ENCODE results near the gene RPRD2.

The RPRD2 gene

DNA sequence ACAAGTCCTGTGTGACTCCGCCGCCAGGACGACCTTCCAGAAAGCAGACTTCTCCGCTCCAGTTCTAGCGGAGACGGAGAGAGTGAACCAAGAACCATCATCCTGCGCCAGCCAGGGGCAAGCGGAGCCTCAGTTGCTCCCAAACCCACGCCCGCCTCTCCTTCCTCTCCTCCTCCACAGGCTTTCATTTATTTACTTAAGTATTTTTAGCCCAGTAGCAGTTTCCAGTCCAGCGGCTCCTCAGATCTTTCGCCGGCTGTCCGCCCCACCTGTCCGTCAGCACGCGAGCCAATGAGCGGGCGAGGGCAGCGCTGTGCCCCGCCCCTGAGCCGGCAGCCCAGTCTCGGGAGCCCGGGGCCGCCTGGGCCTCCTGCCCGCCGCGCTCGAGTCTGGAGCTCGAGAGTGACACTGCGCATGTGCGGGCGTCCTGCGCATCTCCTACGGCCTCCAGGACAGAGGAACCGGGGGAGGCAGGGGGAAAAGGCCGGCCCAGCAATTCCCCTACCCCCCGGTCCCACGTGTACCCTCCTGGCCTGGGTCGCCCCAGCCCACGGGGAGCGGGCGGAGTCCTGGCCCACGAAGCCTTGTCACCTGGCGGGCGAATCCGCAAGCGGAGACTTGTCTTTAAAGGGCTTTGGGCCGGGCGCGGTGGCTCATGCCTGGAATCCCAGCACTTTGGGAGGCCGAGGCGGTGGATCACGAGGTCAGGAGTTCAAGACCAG is 151.5 kb downstream of the RPRD2 start, which contains the start of gene FALEC:
Gene FALEC, plus strand, starts transcription at position 425 of the 722 bp plus-strand sequence.
- peak; percentile 85 for DNase-seq

DNA sequence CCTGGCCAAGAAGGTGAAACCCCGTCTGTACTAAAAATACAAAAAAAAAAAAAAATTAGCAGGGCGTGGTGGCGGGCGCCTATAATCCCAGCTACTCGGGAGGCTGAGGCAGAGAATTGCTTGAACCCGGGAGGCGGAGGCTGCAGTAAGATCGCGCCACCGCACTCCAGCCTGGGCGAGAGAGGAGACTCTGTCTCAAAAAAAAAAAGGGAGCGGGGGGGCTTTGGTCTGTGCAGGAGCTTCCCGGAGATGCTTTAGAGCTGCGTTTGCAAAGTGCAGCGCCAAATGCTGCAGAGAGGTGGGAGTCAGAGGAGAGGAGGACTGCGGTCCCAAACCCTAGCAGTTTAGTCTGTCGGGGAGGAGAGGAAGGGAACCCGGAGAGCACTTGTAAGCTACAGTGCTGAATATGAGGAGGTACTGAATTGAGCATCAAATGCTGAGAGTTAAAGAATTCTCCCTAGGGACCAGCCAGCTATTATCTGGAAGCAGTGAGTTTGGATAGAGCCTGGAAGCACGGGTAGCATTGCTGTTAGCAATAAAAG is 152.2 kb downstream of the RPRD2 start:
- no peak for DNase-seq

DNA sequence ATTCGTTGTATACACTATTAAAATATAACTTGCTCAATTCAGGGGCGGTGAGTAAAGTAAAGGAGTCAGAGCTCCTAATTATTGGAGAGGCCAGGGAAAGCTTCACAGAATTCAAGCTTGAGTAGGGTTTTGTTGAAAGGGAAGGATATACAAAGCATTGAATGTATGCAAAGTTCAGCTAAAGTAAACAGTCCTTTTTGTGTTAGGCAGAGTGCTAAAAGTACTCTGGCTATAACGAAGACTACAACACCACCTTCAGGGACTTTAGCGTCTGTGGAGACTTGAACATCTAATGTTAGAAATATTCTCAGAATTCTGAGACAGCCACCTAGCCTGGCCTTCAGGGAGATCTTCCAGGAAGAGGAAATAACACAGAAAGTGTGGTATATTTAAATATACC is 152.7 kb downstream of the RPRD2 start:
- DNase-seq: no peak

DNA sequence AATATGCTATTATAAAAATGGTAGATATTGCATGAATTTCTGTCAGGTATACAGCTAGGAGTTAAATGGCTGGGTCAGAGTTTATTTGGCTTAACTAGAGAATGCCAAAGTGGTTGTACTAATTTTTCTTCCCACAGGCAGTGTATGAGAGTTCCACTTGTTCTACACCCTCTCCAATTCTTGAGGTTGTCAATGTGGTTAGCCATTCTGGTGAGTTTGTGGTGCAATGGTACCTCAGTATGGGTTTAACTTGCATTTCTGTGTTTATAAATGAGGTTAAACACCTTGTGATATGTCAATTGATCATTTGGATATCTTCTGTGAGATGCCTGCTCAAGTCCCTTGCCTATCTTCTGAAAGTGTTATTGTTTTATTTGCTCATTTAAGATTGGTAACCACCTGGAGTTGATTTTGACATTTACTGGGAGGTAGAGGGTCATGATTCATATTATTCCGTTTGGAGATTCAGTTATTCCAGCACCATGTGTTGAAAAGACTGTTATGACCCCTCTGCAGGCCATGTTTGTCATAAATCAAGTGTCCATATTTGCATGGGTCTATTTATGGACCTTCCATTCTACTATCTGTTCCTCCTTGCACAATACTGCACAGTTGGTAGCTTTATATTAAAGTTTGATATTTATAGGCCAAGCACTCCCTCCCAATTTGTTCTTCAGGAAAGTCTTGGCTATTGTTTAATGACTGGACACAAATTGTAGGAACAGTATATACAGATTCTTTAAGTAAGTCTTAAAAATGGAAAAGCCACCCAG is 157.4 kb downstream of the RPRD2 start:
- DNase-seq: no peak

DNA sequence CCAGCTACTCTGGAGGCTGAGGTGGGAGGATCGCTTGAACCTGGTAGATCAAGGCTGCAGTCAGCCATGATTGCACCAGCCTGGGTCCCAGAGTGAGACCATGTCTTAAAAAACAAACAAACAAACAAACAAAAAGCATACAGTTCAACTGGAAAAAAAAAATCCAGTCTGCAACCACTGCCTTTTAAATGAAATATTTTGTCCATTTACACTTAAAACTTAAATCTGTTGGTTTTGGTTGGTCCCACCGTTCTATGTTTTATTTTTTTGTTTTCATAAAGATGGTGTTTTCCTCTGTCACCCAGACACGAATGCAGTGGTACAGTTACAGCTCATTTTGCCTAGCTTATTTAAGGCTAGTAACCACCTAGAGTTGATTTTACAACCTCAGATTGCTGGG is 161.4 kb downstream of the RPRD2 start:
- DNase-seq: no peak

All from activated CD4-positive, alpha-beta T cell treated with anti-CD3 and anti-CD28 coated beads, Interleukin-2, amount 50 U/mL, for 1 hour (primary cell).